ENCODE data around the gene SNX25. TPM values are rescaled to one million over a fixed set of nuclear protein-coding genes. Genes with fewer than 3 reads are reported as not detected.

Gene SNX25
- total and polyA plus RNA-seq, 10 of the 15 experiments (the other 5 are each of a cell fraction or from before 2014, with no cell fraction given): 11.2 to 117 (median 62.8) TPM

GRCh38 chr4:185346975-185347601 is 137.7 kb downstream of the SNX25 start:
- no TSS peak for BruUV-seq (replicated peaks)
- SMC1A ChIA-PET (ENCODE audit: uncharacterized antibody, unreplicated experiment): interaction anchor here (1.5 to 2.4 kb wide), 3 partner anchors 38 to 46 kb away, joined by 3 to 37 read pairs (median 7); no protein-coding TSS in a partner anchor
- Histone ChIP-seq H4K20me1 (ENCODE audit: control insufficient read depth, insufficient read depth) (no peaks in the 10 kb centered on the region), H3K4me3 (no peak overlapping the region), H3K9me3 (replicated peaks; ENCODE audit: control insufficient read depth, insufficient read depth, low read length) (no peaks in the 10 kb centered on the region; the same call in 2 of the 3 replicates), H3K79me2 (ENCODE audit: control insufficient read depth, insufficient read depth, low read length) (peaks cover 7% of the 10 kb centered on the region; the same call in 1 of the 2 replicates), H3K9ac (ENCODE audit: control insufficient read depth, insufficient read depth, low read length) (no peak overlapping the region), H3K36me3 (ENCODE audit: control insufficient read depth in 2 of 2, insufficient read depth in 2 of 2, low read length in 1 of 2) (peaks cover 12 to 54% of the 10 kb centered on the region in 2 experiments), H3K4me2 (ENCODE audit: control insufficient read depth, insufficient read depth) (no peak overlapping the region), H3K4me1 (ENCODE audit: control insufficient read depth, insufficient read depth, low read length) (peaks cover 57% of the 10 kb centered on the region), H3K27me3 (replicated peaks in 1 of 2; ENCODE audit: control insufficient read depth in 2 of 2, insufficient read depth in 2 of 2, low read length in 1 of 2) (no peaks in the 10 kb centered on the region), H3K27ac (ENCODE audit: control insufficient read depth, insufficient read depth) (no peak overlapping the region), H2AFZ (ENCODE audit: control insufficient read depth, low read depth, low read length) (no peak overlapping the region)
- POLR2A ChIA-PET: interaction anchor here (0.5 to 1.3 kb wide), 2 partner anchors 14 to 47 kb away, joined by 4 to 8 read pairs; no protein-coding TSS in a partner anchor
- 94% methylated on average over 14 of the region's 14 CpGs for whole genome bisulfite sequencing (ENCODE audit: insufficient coverage, insufficient replicate concordance, low lambda C conversion rate, missing lambda C conversion rate)
- DNase-seq (ENCODE audit: low read depth, low spot score) (no peak), FAIRE-seq (no peak), ATAC-seq (no peak)
- RAD21 ChIA-PET (ENCODE audit: unreplicated experiment): interaction anchor here (1.7 to 2.5 kb wide), 2 partner anchors 39 to 41 kb away, joined by 4 to 25 read pairs; no protein-coding TSS in a partner anchor
- in situ Hi-C loops (cut with MboI) (no loop called here), intact Hi-C loops (cut with micrococcal nuclease; ENCODE audit: unreplicated experiment) (no loop called here)
- CTCF ChIA-PET: interaction anchor here (1.2 to 2.8 kb wide), 3 partner anchors 38 to 58 kb away, joined by 3 to 15 read pairs (median 4); no protein-coding TSS in a partner anchor
- TF ChIP-seq E2F4 (IDR thresholded peaks at IDR 0.05; ENCODE audit: low read depth, low read length) (no peak), ZNF622 (IDR thresholded peaks at IDR 0.05) (no peak)

- ChIA-PET SMC1A (ENCODE audit: uncharacterized antibody, unreplicated experiment) (interaction anchor here (0.9 to 3.7 kb wide), 6 partner anchors 11 to 168 kb away, joined by 3 to 31 read pairs (median 3); no protein-coding TSS in a partner anchor), POLR2A (interaction anchor here (0.8 to 3.8 kb wide), 2 partner anchors 12 to 43 kb away, joined by 4 to 24 read pairs; no protein-coding TSS in a partner anchor), RAD21 (ENCODE audit: unreplicated experiment) (interaction anchor here (1.2 to 3.1 kb wide), 2 partner anchors 10 to 45 kb away, joined by 5 to 14 read pairs; no protein-coding TSS in a partner anchor), CTCF (interaction anchor here (1.0 to 1.9 kb wide), 3 partner anchors 45 to 140 kb away, joined by 3 to 14 read pairs (median 4); no protein-coding TSS in a partner anchor)
- Histone ChIP-seq H2AFZ (ENCODE audit: control insufficient read depth, low read depth, low read length) (no peak overlapping the region), H3K4me3 (no peak overlapping the region), H4K20me1 (ENCODE audit: control insufficient read depth, insufficient read depth) (no peaks in the 10 kb centered on the region), H3K27me3 (replicated peaks in 1 of 2; ENCODE audit: control insufficient read depth in 2 of 2, insufficient read depth in 2 of 2, low read length in 1 of 2) (no peaks in the 10 kb centered on the region), H3K9ac (ENCODE audit: control insufficient read depth, insufficient read depth, low read length) (no peak overlapping the region), H3K79me2 (ENCODE audit: control insufficient read depth, insufficient read depth, low read length) (no peaks in the 10 kb centered on the region), H3K4me1 (ENCODE audit: control insufficient read depth, insufficient read depth, low read length) (peaks cover 25% of the 10 kb centered on the region), H3K9me3 (replicated peaks; ENCODE audit: control insufficient read depth, insufficient read depth, low read length) (no peaks in the 10 kb centered on the region; the same call in 2 of the 3 replicates), H3K36me3 (ENCODE audit: control insufficient read depth in 2 of 2, insufficient read depth in 2 of 2, low read length in 1 of 2) (peaks cover 18 to 47% of the 10 kb centered on the region in 2 experiments), H3K4me2 (ENCODE audit: control insufficient read depth, insufficient read depth) (no peak overlapping the region), H3K27ac (ENCODE audit: control insufficient read depth, insufficient read depth) (peak overlapping the region; percentile 54)
- no peak for ATAC-seq
- in situ Hi-C loops (cut with MboI) (no loop called here), intact Hi-C loops (cut with micrococcal nuclease; ENCODE audit: unreplicated experiment) (no loop called here)
- FAIRE-seq: no peak
- WGBS (ENCODE audit: insufficient coverage, insufficient replicate concordance, low lambda C conversion rate, missing lambda C conversion rate): 94% methylated on average over 13 of the region's 13 CpGs
- DNase-seq (ENCODE audit: low read depth, low spot score): no peak
- BruUV-seq (replicated peaks): no TSS peak
- TF ChIP-seq RCOR1 (conservative IDR thresholded peaks at IDR 0.05; ENCODE audit: low read depth, low read length): no peak
- TF ChIP-seq CBX3 (IDR thresholded peaks at IDR 0.05; ENCODE audit: borderline replicate concordance, low read depth): no peak
- no peak for TF ChIP-seq BMI1 (IDR thresholded peaks at IDR 0.05; ENCODE audit: borderline replicate concordance)
- TF ChIP-seq TARDBP (IDR thresholded peaks at IDR 0.05; ENCODE audit: borderline replicate concordance): no peak
- TF ChIP-seq CHD2 (IDR thresholded peaks at IDR 0.05; ENCODE audit: borderline replicate concordance, low read depth, low read length): no peak
- TF ChIP-seq ZBTB40 (IDR thresholded peaks at IDR 0.05; ENCODE audit: borderline replicate concordance): no peak
- no peak for TF ChIP-seq POU2F2 (IDR thresholded peaks at IDR 0.05; ENCODE audit: borderline replicate concordance, low read depth, low read length)
- TF ChIP-seq SIN3A (IDR thresholded peaks at IDR 0.05; ENCODE audit: low read depth, low read length): no peak
Measured at GRCh38 chr4:185351691-185352090, 142.3 kb downstream of the SNX25 start.
